Kidney (tissue), 14 donors: ENCODE measurements around the gene MBD4. TPM values are rescaled to one million over a fixed set of nuclear protein-coding genes. Genes with fewer than 3 reads are reported as not detected.

Experiments used
- DNase-seq, 5 donors: peaks; one replicate each; pipeline ENCODE4 v3.0.0-alpha.2; 2013 to 2020
- FAIRE-seq: peaks from 2 replicates; lab custom pipeline; 2012; peaks lifted over from hg19 to GRCh38; lab: Jason Lieb, UNC
- H3K27ac ChIP-seq, 2 donors: one replicate each; pipeline ENCODE4 v1.7.0; 2013; ENCODE audit warnings: low read depth in 2 of 2, low read length in 2 of 2, inconsistent platforms in 1 of 2
- H3K27me3 ChIP-seq: one replicate; pipeline ENCODE4 v1.7.1; 2013; ENCODE audit warnings: low read length, inconsistent platforms; ENCODE audit not compliant: control insufficient read depth, insufficient read depth
- H3K36me3 ChIP-seq, 3 donors: one replicate each; pipeline versions ENCODE4 v1.7.0 to v1.7.1; 2013; ENCODE audit warnings: low read length in 3 of 3, control low read depth in 1 of 3, inconsistent platforms in 1 of 3; ENCODE audit not compliant: insufficient read depth in 3 of 3, control insufficient read depth in 2 of 3
- H3K4me1 ChIP-seq, 3 donors: one replicate each; pipeline versions ENCODE4 v1.7.0 to v1.7.1; 2013; ENCODE audit warnings: low read length in 3 of 3, inconsistent platforms in 1 of 3, low read depth in 1 of 3; ENCODE audit not compliant: control insufficient read depth in 2 of 3, insufficient read depth in 2 of 3
- H3K4me3 ChIP-seq, 3 donors: one replicate each; pipeline versions ENCODE4 v1.7.0 to v1.8.1; 2013; ENCODE audit warnings: low read length in 3 of 3, control low read depth in 1 of 3, inconsistent platforms in 1 of 3
- H3K9ac ChIP-seq, 3 donors: one replicate each; pipeline versions ENCODE4 v1.7.0 to v1.7.1; 2013; ENCODE audit warnings: low read length in 3 of 3, control low read depth in 1 of 3, inconsistent platforms in 1 of 3
- H3K9me3 ChIP-seq, 3 donors: one replicate each; pipeline versions ENCODE4 v1.7.0 to v1.7.1; 2013; ENCODE audit warnings: low read length in 3 of 3, control low read depth in 1 of 3, inconsistent platforms in 1 of 3; ENCODE audit not compliant: control insufficient read depth in 2 of 3, insufficient read depth in 1 of 3
- intact Hi-C: fragments of 100-400 bp; cut with DNase I; formaldehyde crosslinking; loops from one replicate; pipeline ENCODE4 v1.11.1; 2022
- polyA plus RNA-seq: library from polyadenylated mRNA; stranded (reverse); fragments of 350-450 nt; fragmentation: Illumina TruSeq; extraction: RNeasy Lipid Tissue Mini Kit (QIAGEN cat#74804); gene quantifications from one replicate; pipeline ENCODE4 v1.2.3, GENCODE V29; 2014; ENCODE audit warnings: low read depth, low replicate concordance; ENCODE audit not compliant: insufficient read depth
- total RNA-seq: library from RNA; stranded (reverse); fragmentation: NEBNext Ultra II Directional; extraction: Animal tissue kit (Norgen Biotek cat#: 25700); gene quantifications from one replicate; pipeline ENCODE4 v1.2.1, GENCODE V29; 2021
- TF ChIP-seq, protein P1 (sequence below): IDR thresholded peaks from 3 replicates; pipeline ENCODE4 v1.5.1; 2012; ENCODE audit warnings: mild to moderate bottlenecking, moderate library complexity, borderline replicate concordance; ENCODE audit not compliant: insufficient read depth; ENCODE audit errors: extremely low read depth
- donor health status: control.
- donor health status: control.
- donor health status: control.
- donor health status: control.
- donor health status: control.
- donor health status: DM: yes; HTN: yes; CAD: no.
- donor health status: Normal renal cell carcinoma (clear cell type).

The MBD4 gene
- total and polyA plus RNA-seq, 2 donors from 2014 or later: 25.4 to 35.1 TPM

DNA sequence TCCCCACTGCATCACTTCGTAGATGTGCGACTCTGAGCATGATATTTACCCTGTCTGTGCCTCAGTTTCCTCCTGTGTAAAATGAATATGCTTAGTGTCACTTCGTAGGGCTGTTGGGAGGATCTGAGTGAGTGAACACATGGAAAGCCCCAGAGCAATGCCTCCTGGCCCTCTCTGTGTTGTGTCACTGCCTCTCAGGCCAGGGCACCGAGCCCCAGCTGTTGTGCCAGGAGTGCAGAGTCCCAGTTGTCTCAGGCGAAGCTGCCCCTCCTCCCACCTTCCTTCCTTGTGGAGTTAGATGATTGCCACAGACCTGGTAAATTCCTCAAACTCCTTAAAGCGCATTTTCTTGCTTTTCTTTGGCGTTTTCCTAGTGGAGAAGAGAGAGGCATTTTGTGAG is 37.5 kb downstream of the MBD4 start:
- H3K9me3 ChIP-seq: no peaks in the 10 kb centered on the region
- H3K27me3 ChIP-seq: no peaks in the 10 kb centered on the region
- no peak overlapping the region for H3K9ac ChIP-seq
- TF ChIP-seq, protein P1, sequence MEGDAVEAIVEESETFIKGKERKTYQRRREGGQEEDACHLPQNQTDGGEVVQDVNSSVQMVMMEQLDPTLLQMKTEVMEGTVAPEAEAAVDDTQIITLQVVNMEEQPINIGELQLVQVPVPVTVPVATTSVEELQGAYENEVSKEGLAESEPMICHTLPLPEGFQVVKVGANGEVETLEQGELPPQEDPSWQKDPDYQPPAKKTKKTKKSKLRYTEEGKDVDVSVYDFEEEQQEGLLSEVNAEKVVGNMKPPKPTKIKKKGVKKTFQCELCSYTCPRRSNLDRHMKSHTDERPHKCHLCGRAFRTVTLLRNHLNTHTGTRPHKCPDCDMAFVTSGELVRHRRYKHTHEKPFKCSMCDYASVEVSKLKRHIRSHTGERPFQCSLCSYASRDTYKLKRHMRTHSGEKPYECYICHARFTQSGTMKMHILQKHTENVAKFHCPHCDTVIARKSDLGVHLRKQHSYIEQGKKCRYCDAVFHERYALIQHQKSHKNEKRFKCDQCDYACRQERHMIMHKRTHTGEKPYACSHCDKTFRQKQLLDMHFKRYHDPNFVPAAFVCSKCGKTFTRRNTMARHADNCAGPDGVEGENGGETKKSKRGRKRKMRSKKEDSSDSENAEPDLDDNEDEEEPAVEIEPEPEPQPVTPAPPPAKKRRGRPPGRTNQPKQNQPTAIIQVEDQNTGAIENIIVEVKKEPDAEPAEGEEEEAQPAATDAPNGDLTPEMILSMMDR: no peak
- H3K27ac ChIP-seq: no peak overlapping the region
- intact Hi-C loops: no loop called here
- H3K36me3 ChIP-seq: no peaks in the 10 kb centered on the region
- DNase-seq: no peak
- no peak for FAIRE-seq
- no peak overlapping the region for H3K4me3 ChIP-seq
- H3K4me1 ChIP-seq: peaks cover 0 to 9% (median 4%) of the 10 kb centered on the region in 3 donors

DNA sequence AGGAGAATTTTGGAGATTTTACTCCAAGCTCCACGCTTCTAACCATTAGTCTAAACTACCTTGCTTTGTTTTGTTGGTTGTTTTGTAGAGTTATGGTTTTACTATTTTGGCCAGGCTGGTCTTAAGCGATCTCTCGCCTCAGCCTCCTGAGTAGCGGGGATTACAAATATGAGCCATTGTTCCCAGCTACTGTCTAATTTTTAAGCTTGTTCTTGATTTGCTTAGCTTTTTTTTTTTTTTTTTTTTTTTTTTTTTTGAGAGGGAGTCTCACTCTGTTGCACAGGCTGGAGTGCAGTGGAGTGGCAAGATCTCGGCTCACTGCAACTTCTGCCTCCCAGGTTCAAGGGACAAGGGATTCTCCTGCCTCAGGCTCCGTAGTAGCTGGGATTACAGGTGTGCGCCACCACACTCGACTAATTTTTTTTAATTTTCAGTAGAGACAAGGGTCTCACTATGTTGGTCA is 39.8 kb downstream of the MBD4 start:
- H3K4me1 ChIP-seq: peaks cover 0 to 9% (median 4%) of the 10 kb centered on the region in 3 donors
- TF ChIP-seq, protein P1: no peak
- no peaks in the 10 kb centered on the region for H3K9me3 ChIP-seq
- DNase-seq (peak in 2 of 5 donors; percentile 45 to 49), FAIRE-seq (no peak)
- no peaks in the 10 kb centered on the region for H3K27me3 ChIP-seq
- peak overlapping the region; percentile 27 to 78 (median 77) for H3K9ac ChIP-seq
- H3K4me3 ChIP-seq: peak overlapping the region; percentile 81 to 94 (median 83)
- peaks cover 0 to 3% (median 0%) of the 10 kb centered on the region in 3 donors for H3K36me3 ChIP-seq
- intact Hi-C loops: no loop called here
- peak overlapping the region; percentile 88 to 93 for H3K27ac ChIP-seq

DNA sequence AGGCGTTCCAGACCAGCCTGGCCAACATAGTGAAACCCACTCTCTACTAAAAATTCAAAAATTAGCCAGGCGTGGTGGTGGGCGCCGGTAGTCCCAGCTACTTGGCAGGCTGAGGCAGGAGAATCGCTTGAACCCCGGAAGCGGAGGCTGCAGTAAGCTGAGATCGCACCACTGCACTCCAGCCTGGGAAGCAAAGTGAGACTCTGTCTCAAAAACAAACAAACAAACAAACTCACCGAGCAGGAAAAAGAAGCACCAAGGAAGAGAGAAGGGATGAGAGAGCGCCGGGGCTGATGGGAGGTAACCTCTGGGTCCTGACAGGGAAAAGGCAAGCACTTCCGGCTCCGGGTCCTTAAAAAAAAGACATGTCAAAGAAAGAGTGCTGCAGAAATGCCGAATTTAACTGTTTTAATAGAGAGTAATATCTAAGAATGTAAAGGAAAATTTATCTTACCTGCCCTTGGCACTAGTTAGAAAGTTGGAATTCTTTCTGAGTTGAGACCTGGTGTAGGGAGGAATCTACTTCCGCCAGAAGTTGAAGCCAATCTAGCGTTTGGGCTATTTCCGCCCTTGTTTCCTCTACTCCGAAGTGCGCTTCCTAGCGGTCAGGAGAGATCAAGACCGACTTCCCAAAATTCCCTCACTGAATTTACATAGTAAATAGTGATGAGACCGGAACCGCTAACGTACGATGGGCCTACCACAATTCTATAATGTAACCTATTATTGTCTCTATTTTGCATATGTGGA is 40.4 kb downstream of the MBD4 start:
- peaks cover 0 to 9% (median 4%) of the 10 kb centered on the region in 3 donors for H3K4me1 ChIP-seq
- intact Hi-C loops: no loop called here
- peaks cover 0 to 3% (median 0%) of the 10 kb centered on the region in 3 donors for H3K36me3 ChIP-seq
- H3K27me3 ChIP-seq: no peaks in the 10 kb centered on the region
- peak overlapping the region; percentile 77 to 92 (median 78) for H3K9ac ChIP-seq
- H3K27ac ChIP-seq: peak overlapping the region; percentile 88 to 93
- FAIRE-seq: peak; percentile 83
- peak overlapping the region; percentile 81 to 94 (median 83) for H3K4me3 ChIP-seq
- TF ChIP-seq, protein P1: peak; percentile 67
- H3K9me3 ChIP-seq: no peaks in the 10 kb centered on the region
- peak; percentile 82 to 99 (median 87) for DNase-seq
